ENCODE data around the gene TMEM165.

The TMEM165 gene

GRCh38 chr4:55442541-55442940 lies 46.8 kb downstream of the TMEM165 start:
- no peaks in the 10 kb centered on the region for H3K27me3 ChIP-seq (ENCODE audit: insufficient read depth, low read length, poor library complexity, severe bottlenecking)
- no peak overlapping the region for H3K4me2 ChIP-seq (ENCODE audit: low read depth, low read length, poor library complexity, severe bottlenecking)
- no peaks in the 10 kb centered on the region for H3K4me1 ChIP-seq (ENCODE audit: insufficient read depth, low read length, poor library complexity, severe bottlenecking)
- H3K9me3 ChIP-seq (ENCODE audit: insufficient read depth, low read depth, low read length), result no peaks in the 10 kb centered on the region
- TF ChIP-seq, protein P1, sequence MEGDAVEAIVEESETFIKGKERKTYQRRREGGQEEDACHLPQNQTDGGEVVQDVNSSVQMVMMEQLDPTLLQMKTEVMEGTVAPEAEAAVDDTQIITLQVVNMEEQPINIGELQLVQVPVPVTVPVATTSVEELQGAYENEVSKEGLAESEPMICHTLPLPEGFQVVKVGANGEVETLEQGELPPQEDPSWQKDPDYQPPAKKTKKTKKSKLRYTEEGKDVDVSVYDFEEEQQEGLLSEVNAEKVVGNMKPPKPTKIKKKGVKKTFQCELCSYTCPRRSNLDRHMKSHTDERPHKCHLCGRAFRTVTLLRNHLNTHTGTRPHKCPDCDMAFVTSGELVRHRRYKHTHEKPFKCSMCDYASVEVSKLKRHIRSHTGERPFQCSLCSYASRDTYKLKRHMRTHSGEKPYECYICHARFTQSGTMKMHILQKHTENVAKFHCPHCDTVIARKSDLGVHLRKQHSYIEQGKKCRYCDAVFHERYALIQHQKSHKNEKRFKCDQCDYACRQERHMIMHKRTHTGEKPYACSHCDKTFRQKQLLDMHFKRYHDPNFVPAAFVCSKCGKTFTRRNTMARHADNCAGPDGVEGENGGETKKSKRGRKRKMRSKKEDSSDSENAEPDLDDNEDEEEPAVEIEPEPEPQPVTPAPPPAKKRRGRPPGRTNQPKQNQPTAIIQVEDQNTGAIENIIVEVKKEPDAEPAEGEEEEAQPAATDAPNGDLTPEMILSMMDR (conservative IDR thresholded peaks at IDR 0.05; ENCODE audit: low read length), result no peak
- TF ChIP-seq EZH2phosphoT487 (IDR thresholded peaks at IDR 0.05; ENCODE audit: borderline replicate concordance), result no peak
- H3K4me3 ChIP-seq (ENCODE audit: low read length, poor library complexity, severe bottlenecking), result no peak overlapping the region
- peaks cover 4% of the 10 kb centered on the region; the same call in 1 of the 2 replicates for H3K36me3 ChIP-seq (ENCODE audit: insufficient read depth, low read length)
- H3F3A ChIP-seq (ENCODE audit: low read depth), result no peaks in the 10 kb centered on the region
- H2AFZ ChIP-seq (ENCODE audit: low read length), result no peak overlapping the region
- H3K9me2 ChIP-seq (replicated peaks; ENCODE audit: low read depth, low read length), result no peaks in the 10 kb centered on the region
- no peak overlapping the region for H3K9ac ChIP-seq (ENCODE audit: low read depth, low read length, poor library complexity, severe bottlenecking)
- H4K20me1 ChIP-seq (ENCODE audit: insufficient read depth, low read length, poor library complexity, severe bottlenecking), result no peaks in the 10 kb centered on the region
- H3K79me2 ChIP-seq (ENCODE audit: insufficient read depth, low read length), result no peaks in the 10 kb centered on the region

GRCh38 chr4:55444827-55445226 lies 49.1 kb downstream of the TMEM165 start:
- Histone ChIP-seq H2AFZ (ENCODE audit: low read length) (no peak overlapping the region), H3K4me2 (ENCODE audit: low read depth, low read length, poor library complexity, severe bottlenecking) (no peak overlapping the region), H3F3A (ENCODE audit: low read depth) (no peaks in the 10 kb centered on the region), H3K9me2 (replicated peaks; ENCODE audit: low read depth, low read length) (no peaks in the 10 kb centered on the region), H3K36me3 (ENCODE audit: insufficient read depth, low read length) (peaks cover 11% of the 10 kb centered on the region; the same call in 1 of the 2 replicates), H3K4me1 (ENCODE audit: insufficient read depth, low read length, poor library complexity, severe bottlenecking) (no peaks in the 10 kb centered on the region), H4K20me1 (ENCODE audit: insufficient read depth, low read length, poor library complexity, severe bottlenecking) (no peaks in the 10 kb centered on the region), H3K9ac (ENCODE audit: low read depth, low read length, poor library complexity, severe bottlenecking) (no peak overlapping the region), H3K27me3 (ENCODE audit: insufficient read depth, low read length, poor library complexity, severe bottlenecking) (no peaks in the 10 kb centered on the region), H3K79me2 (ENCODE audit: insufficient read depth, low read length) (no peaks in the 10 kb centered on the region), H3K9me3 (ENCODE audit: insufficient read depth, low read depth, low read length) (no peaks in the 10 kb centered on the region), H3K4me3 (ENCODE audit: low read length, poor library complexity, severe bottlenecking) (no peak overlapping the region)
- TF ChIP-seq EZH2phosphoT487 (IDR thresholded peaks at IDR 0.05; ENCODE audit: borderline replicate concordance), result no peak
- TF ChIP-seq, protein P1 (conservative IDR thresholded peaks at IDR 0.05; ENCODE audit: low read length), result peak; percentile 14; the same call in 1 of the 2 replicates

DNA sequence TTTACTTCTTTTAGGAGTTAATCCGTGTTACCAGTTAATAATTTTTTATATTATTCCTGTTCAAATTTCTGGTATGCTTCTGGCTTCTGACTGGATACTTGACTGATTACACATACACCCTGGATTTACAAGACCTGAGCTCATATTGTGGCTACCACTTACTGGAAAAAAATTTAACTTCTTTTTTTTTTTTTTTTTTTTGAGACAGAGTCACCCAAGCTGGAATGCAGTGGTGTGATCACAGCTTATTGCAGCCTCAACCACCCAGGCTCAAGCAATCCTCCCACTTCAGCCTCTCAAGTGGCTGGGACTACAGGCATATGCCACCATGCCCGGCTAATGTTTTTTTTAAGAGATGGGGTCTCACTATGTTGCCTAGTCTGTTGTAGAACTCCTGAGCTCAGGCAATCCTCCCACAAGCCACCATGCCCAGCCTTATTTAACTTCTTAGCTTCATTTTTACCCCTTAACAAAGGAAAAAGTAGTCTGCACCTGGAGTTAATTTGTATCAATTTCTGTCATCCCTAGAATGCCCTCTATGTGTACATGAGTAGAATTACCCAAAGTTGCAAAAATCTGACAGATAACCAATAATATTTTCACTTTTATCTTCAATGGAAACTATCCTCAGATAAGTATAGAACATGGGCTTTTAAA lies 50.3 kb downstream of the TMEM165 start:
- Histone ChIP-seq H3K27me3 (ENCODE audit: insufficient read depth, low read length, poor library complexity, severe bottlenecking) (no peaks in the 10 kb centered on the region), H3F3A (ENCODE audit: low read depth) (no peaks in the 10 kb centered on the region), H3K9me3 (ENCODE audit: insufficient read depth, low read depth, low read length) (no peaks in the 10 kb centered on the region), H3K4me3 (ENCODE audit: low read length, poor library complexity, severe bottlenecking) (no peak overlapping the region), H2AFZ (ENCODE audit: low read length) (no peak overlapping the region), H3K9me2 (replicated peaks; ENCODE audit: low read depth, low read length) (no peaks in the 10 kb centered on the region), H4K20me1 (ENCODE audit: insufficient read depth, low read length, poor library complexity, severe bottlenecking) (no peaks in the 10 kb centered on the region), H3K9ac (ENCODE audit: low read depth, low read length, poor library complexity, severe bottlenecking) (no peak overlapping the region), H3K36me3 (ENCODE audit: insufficient read depth, low read length) (peaks cover 11% of the 10 kb centered on the region; the same call in 1 of the 2 replicates), H3K4me2 (ENCODE audit: low read depth, low read length, poor library complexity, severe bottlenecking) (no peak overlapping the region), H3K4me1 (ENCODE audit: insufficient read depth, low read length, poor library complexity, severe bottlenecking) (no peaks in the 10 kb centered on the region), H3K79me2 (ENCODE audit: insufficient read depth, low read length) (no peaks in the 10 kb centered on the region)
- TF ChIP-seq, protein P1 (conservative IDR thresholded peaks at IDR 0.05; ENCODE audit: low read length), result peak; percentile 19; the same call in 1 of the 2 replicates
- TF ChIP-seq EZH2phosphoT487 (IDR thresholded peaks at IDR 0.05; ENCODE audit: borderline replicate concordance), result no peak
